HG03565 (cell line): ENCODE measurements around the gene YIPF2.
"Not testable (repeated sequence)": the region's sequence is repeated elsewhere in the genome, so short reads cannot be mapped to it uniquely, and the experiment has no call there.

ENCODE experiments used
- ATAC-seq: cut with Tn5 transposase; IDR thresholded peaks from one replicate; pipeline ENCODE4 v1.9.1; 2021; ENCODE audit warnings: mild to moderate bottlenecking, moderate library complexity; ENCODE audit not compliant: unreplicated experiment

The YIPF2 gene

DNA sequence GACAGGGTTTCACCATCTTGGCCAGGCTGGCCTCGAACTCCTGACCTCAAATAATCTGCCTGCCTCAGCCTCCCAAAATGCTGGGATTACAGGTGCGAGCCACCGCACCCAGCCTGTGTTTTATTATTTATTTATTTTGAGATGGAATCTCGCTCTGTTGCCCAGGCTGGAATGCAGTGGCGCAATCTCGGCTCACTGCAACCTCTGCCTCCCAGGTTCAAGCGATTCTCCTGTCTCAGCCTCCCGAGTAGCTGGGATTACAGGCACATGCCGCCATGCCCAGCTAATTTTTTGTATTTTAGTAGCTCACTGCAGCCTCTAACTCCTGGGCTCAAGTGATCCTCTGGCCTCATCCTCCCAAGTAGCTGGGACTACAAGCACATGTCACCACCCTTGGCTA is 50.8 kb downstream of the YIPF2 start:
- ATAC-seq: not testable (repeated sequence)

- peak; percentile 31 for ATAC-seq
Measured at GRCh38 chr19:10876459-10877240, 51.8 kb downstream of the YIPF2 start.

DNA sequence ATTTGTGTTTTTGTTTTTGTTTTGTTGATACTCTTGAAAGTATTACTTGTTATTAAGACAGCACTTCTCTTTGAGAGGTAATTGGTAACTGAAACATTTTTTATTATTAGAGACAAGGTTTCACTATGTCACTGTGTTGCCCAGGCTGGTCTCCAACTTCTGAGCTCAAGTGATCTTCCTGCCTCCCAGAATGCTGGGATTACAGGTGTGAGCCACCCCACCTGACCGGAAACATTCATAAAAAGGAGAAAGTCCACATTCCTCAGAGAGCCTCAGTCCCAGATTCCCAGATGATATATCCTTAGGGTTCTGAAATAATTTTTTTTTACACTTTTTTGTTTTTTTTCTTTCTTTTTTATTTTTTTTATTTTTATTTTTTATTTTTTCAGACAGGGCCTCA is 54.4 kb downstream of the YIPF2 start:
- ATAC-seq: no peak

GRCh38 chr19:10872546-10873107 is 55.8 kb downstream of the YIPF2 start:
- no peak for ATAC-seq
